Measurements from ENCODE around the gene ADAMTS2. TPM values are rescaled to one million over a fixed set of nuclear protein-coding genes. Genes with fewer than 3 reads are reported as not detected.

The ADAMTS2 gene
- total and polyA plus RNA-seq, 2 of the 4 experiments (the other 2 are of a cell fraction) = 19.0 to 58.8 TPM

DNA sequence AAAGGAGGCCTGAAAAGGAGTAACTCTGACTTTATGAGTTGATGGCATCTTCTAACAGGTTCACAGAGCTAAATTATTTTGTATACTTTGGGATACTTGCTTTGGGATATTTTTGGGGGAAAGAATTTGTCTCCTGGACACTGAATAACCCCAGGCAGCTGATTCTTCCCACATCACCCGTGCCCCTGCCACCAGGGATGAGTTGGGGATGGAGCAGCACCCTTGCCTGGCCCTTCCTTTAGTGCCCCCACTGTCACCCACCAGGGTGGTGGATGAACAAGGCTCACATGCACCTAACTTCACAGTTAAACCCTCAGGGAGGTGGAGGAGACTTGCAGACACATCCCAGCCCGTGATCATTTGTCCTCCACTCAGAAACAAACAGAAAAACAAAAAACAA, 2.3 kb upstream of the ADAMTS2 start:
- Histone ChIP-seq H3K23ac (ENCODE audit: low read depth, low read length) (no peak overlapping the region), H3K9ac (ENCODE audit: low read depth, low read length) (no peak overlapping the region), H4K8ac (ENCODE audit: low read depth in 2 of 2, low read length in 2 of 2) (no peak overlapping the region), H3K14ac (replicated peaks; ENCODE audit: low read depth, low read length) (no peak overlapping the region), H2AK9ac (replicated peaks; ENCODE audit: low read depth, low read length, poor library complexity) (no peak overlapping the region), H2AFZ (replicated peaks; ENCODE audit: low read length, poor library complexity) (no peak overlapping the region), H2BK5ac (ENCODE audit: low read depth, low read length, poor library complexity, severe bottlenecking) (no peak overlapping the region), H3K27ac (ENCODE audit: insufficient read depth, low read length) (no peak overlapping the region), H3K4me3 (ENCODE audit: insufficient read depth, low read depth, low read length) (no peak overlapping the region), H2BK15ac (ENCODE audit: low read depth, low read length) (no peak overlapping the region), H3K36me3 (ENCODE audit: control insufficient read depth, insufficient read depth, low read length) (no peaks in the 10 kb centered on the region), H4K20me1 (ENCODE audit: insufficient read depth, low read length) (peaks cover 12% of the 10 kb centered on the region), H3K9me3 (ENCODE audit: control insufficient read depth, insufficient read depth, low read length) (no peaks in the 10 kb centered on the region), H3K4me1 (ENCODE audit: control insufficient read depth, insufficient read depth, low read length) (peaks cover 13% of the 10 kb centered on the region), H4K91ac (ENCODE audit: insufficient read depth, low read depth, low read length) (no peak overlapping the region), H2AK5ac (ENCODE audit: low read depth, low read length) (no peak overlapping the region), H3K9me1 (ENCODE audit: insufficient read depth, low read length) (peaks cover 4% of the 10 kb centered on the region), H3K56ac (ENCODE audit: extremely low read depth, insufficient read depth, low read length) (no peak overlapping the region), H2BK20ac (ENCODE audit: low read depth, low read length) (no peak overlapping the region), H3K4ac (ENCODE audit: low read depth, low read length) (no peak overlapping the region), H3K18ac (ENCODE audit: low read depth, low read length) (no peak overlapping the region), H3K27me3 (ENCODE audit: control insufficient read depth, insufficient read depth, low read length) (no peaks in the 10 kb centered on the region; the same call in 1 of the 2 replicates), H4K5ac (ENCODE audit: low read depth, low read length) (no peak overlapping the region), H2BK120ac (ENCODE audit: low read depth, low read length) (no peak overlapping the region), H3K79me1 (ENCODE audit: low read depth in 1 of 2, low read length in 2 of 2) (peaks cover 6 to 19% of the 10 kb centered on the region in 2 experiments), H3K4me2 (ENCODE audit: low read depth, low read length) (no peak overlapping the region)
- dilution Hi-C loops (cut with HindIII; ENCODE audit: low sequenced_read_pairs, unreplicated experiment) = no loop called here
- ATAC-seq (ENCODE audit: low read depth) = no peak
- intact Hi-C loops (cut with micrococcal nuclease) = no loop called here
- WGBS, 2 experiments (ENCODE audit: extremely low coverage in 2 of 2, insufficient read length in 1 of 2) = no CpG with 5 or more reads among the region's 2 CpGs
- ChIA-PET CTCF (interaction anchor here (0.5 to 0.6 kb wide), 2 partner anchors 65 to 150 kb away, joined by 3 to 4 read pairs; no protein-coding TSS in a partner anchor), POLR2A (ENCODE audit: unreplicated experiment) (no interaction called here)
- no peak for DNase-seq
- in situ Hi-C loops (cut with MboI; ENCODE audit: low sequenced_read_pairs) = loop anchor here (5.0 to 10.0 kb wide), 2 partner anchors 147 to 180 kb away; no protein-coding TSS in a partner anchor
- TF ChIP-seq RAD21 (IDR thresholded peaks at IDR 0.05; ENCODE audit: low read length) = no peak
- no peak for TF ChIP-seq POLR2A (IDR thresholded peaks at IDR 0.05; ENCODE audit: low read depth, low read length)
- TF ChIP-seq CHD1 (IDR thresholded peaks at IDR 0.05; ENCODE audit: low read depth, low read length) = no peak
- TF ChIP-seq, protein P1, sequence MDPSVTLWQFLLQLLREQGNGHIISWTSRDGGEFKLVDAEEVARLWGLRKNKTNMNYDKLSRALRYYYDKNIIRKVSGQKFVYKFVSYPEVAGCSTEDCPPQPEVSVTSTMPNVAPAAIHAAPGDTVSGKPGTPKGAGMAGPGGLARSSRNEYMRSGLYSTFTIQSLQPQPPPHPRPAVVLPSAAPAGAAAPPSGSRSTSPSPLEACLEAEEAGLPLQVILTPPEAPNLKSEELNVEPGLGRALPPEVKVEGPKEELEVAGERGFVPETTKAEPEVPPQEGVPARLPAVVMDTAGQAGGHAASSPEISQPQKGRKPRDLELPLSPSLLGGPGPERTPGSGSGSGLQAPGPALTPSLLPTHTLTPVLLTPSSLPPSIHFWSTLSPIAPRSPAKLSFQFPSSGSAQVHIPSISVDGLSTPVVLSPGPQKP (IDR thresholded peaks at IDR 0.05; ENCODE audit: borderline replicate concordance, low read depth, low read length) = no peak
- BruUV-seq (replicated peaks) = no TSS peak
